GM21737 (cell line): ENCODE results near the gene GLRX.

Experiments used
- ATAC-seq: cut with Tn5 transposase; IDR thresholded peaks from one replicate; pipeline ENCODE4 v1.9.1; 2021; ENCODE audit warnings: mild to moderate bottlenecking, moderate library complexity; ENCODE audit not compliant: unreplicated experiment

The GLRX gene

DNA sequence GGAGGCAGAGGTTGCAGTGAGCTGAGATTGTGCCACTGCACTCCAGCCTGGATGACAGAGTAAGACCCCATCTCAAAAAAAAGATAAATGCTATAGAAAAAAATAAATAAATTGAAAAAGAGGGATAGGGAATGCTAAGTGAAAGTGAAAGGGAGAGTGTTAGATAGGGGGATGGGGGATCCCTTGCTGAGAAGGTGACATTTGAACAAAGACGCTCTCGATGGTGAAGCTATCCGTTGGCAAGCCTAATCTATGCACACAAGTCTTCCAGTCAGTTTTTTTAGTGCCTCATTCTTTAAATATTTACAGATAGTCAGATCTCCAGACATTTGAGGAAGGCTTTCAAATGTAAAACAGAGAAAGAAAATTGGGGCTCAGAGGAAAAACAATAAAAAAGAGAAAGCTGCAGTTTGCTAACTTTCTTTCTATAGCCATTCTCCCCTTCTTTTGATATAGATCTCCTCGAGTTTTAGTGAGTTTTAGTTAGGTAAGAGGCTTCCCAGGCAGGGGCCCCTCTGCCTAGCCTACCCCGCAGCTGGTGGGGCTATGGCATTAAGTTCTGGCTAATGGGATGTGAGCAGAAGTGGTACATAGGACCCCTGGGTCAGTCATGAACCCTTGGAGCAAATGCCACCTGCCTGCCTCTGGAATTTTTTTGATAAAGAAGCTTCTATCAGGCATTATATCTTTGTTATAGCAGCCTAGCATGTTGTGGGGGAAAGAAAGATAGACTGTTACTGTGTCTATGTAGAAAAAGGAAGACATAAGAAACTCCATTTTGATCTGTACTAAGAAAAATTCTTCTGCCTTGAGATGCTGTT is 12.0 kb downstream of the GLRX start:
- no peak for ATAC-seq

DNA sequence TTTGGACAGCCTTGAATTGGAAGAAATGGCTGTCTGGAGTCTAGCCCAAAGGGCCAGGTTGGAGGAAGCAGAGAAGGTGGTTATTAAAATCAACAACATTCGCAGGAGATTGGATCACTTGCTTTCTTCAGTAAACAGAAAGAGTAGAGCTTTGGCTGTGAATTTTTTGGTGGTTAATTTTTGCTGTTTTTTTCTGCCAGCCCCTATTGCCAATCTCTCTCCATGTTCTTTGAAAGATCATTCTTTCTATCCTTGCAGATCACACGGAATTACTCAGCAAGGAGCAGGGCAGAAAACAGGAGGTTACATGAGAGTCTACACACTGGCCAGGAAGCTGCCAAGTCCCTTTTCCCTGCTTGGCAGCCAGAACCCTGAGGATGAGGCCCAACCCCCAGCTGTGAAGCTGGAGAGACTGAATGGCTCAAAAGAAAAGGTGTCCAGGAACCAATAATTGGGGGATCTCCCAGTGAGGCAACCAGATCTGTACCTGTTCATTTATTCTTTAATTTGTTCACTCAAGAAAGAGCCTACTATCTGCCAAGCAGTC is 13.0 kb downstream of the GLRX start:
- no peak for ATAC-seq

DNA sequence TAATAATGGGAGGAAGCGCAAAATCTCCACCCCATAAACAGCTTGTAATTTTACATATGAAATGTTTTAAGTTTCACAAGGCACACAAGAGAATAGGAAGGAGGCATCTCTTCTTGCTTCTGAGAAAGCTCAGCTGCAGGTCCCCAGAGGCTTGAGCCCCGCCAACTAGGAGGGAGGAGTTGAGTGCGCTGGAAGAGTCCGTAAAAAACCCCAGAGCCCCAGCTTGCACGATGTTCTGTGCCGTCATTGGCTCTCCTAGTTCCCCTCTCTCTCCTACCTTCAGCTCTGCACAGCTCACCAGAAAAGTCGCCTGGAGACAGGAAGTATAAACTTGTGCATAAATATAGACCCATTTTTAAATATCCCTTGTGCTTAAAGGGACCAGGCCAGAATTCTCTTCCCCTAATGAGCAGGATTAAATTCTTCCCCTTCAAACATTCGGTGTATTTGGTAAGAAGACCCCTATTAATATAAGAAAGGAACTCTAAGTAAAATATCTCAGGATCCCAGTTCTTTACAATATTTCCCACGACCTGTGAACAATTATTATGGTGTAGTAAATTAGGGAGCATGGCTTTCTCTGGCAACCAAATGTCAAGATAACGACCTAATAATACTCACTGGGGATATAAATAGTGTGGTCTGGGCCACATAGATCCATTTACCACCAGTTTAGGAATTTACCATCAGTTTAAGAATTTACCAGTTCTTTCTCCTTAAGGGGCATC is 13.7 kb downstream of the GLRX start:
- ATAC-seq = peak; percentile 99

DNA sequence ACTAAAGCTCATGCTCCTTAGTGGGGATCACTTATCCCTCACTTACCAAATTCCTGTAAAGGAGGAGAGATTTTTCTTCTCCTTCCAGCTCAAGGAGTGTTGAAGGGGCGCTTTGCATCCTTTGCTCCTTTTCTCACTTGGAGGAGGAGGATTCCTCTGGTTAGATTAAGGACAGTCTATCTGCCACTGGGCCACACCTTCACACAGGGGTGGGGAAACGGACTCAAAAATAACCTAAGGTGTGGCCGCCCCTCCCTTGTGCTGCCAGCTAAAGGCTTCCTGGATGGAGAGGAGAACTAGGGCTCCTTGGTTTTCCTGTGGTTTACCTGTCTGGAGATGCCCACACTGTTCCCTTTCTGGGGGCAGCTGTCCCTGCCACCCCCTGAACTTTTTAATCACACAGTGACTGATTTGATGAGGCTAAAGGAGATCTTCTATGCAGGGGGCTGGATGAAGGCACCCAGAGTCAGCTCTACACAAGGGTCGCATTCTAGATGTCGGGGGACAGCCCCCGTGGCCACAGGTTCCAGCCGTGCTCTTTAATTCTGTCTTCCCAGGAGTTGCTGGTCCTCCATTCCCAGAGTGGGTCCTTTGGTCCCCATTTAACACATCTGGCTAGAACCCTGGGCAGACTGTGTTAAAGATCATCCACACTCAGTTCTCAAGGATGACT is 14.4 kb downstream of the GLRX start:
- no peak for ATAC-seq

DNA sequence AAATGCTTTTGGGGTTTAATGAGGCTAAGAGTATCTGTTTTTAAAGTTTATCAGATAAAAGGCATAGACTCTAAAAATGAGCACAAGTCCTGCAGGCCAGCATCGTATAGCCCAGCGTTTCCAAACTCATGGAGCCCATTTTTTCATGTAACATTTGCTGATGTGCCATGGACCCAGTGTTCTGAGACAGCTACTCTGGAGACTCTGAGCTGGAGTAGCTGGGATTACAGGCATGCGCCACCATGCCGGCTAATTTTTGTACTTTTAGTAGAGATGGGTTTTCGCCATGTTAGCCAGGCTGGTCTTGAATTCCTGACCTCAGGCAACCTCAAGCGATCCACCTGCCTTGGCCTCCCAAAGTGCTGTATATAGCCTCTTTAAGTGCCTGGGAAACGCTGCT is 15.8 kb downstream of the GLRX start:
- no peak for ATAC-seq

DNA sequence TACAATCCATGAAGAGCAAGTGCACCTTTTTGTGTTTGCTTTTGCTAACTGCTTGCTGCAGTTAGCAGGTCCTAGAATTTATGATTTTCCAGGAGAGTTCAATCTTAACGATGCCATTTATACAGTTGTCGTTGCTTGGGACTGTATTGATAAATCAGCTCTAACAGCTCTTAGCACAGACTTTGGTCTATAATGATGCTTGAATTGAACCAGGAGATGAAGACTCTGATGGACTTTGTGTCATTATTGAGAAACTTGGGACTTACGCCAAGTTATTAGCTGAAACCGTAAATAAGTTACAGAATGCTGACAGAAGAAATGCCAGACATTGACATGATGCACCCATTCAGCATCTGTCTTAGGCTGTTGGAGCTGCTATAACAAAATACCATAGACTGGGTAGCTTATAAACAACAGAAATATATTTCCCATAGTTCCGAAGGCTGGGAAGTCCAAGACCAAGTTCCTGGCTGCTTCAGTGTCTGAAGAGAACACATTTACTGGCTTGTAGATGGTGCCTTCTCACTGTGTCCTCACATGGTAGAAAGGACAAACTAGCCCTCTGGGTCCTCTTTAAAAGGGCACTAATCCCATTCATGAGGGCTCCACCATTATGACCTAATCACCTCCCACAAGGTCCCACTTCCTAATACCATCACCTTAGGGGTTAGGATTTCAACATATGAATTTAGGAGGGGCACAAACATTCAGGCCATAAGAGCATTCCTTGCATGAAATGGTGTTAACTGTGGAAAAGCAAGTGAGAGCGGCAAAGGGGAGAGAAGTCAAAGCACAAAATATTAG is 17.6 kb downstream of the GLRX start:
- no peak for ATAC-seq

DNA sequence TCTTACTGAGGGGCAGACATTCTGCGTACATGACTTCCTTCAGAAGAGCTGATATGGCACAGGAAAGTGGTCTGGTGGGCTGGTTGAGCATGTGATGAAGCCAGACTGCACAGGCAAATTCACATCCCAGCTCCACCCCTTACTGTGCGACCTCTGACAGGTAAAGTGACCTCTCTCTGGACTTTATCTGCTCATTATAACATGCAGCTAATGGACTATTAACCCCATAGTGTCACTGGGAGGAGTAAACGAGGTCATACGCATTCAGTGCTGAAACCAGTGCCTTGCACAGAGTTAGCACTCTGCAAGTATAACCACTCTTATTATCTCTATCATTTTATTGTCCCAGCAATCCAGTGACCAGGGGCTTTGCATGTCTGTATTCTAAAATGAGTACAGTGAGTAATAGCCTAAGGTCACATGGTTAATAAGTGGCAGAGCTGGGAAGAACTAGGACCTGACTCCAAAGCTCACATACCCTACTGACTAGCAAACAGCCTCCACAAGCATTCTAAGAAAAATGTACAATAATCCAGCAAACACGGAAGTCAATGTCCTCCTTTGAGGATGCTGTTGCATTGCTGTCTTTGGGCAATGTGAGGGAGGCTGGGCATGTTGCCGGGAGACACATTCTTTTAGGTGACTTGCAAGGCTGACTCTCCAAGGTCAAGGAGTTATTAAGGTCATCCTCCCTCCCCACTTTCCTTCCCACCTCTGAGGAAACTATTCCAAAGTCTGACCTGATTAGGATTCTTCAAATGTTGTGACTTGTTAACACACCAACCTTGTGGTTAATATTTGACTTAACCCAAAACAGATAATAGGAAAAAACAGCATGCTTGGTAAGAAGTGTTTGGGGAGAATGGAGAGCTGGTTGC is 19.0 kb downstream of the GLRX start:
- ATAC-seq = no peak

DNA sequence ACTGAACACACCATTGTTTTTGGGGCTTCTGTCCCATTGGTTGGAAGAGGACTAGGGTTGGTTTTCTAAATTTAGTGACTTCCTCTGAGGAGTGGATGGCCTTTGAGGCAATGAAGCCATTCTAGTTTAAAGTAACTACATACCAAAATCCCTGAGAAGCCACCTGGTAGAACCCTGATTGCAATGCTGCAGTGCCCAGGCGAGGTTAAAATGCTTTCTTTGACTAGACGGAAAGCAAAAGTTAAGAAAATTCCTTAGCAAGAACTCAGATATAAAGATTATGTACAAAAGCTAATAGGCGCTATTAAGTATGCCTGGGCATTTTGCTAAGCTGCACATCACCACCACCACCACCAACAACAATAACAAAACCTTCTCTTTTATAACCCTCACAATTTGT is 20.6 kb downstream of the GLRX start:
- ATAC-seq = no peak

DNA sequence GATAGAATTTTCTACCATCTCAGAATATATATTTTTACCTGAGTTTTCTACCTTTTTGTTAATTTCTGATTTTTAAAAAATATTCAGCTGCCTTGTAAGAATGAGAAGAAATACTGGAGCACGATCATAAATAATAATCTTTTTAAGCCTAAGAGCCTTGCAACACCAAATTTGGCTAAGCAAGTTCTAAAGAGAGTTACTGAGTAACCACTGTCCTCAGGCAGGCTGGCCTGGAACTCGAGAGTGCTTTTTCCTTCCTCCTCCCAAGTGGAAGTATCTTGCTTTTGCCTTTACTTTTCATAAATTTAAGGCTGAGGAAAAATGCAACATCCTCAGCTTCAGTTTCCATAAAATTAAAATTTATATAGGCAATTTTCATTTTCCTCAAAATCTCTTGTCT is 21.0 kb downstream of the GLRX start:
- ATAC-seq = no peak

DNA sequence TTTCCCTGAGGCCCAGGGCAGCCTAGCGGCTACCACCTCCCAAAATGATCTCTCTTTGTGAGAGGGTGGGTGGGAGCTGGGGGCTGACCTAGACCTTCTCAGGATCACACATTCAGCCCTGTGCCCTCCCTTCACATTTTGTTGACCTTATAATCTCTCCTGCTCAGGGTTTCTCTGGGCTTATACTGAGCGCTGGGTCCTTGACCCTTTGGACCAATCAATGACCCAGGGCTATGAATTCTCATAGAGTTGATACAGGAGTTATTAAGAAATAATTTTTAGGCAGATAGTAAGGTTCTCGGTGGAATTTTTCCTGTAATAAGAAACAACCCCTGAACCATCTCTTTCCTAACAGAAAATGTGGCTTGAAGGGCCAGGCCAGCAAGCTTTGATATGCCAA is 22.0 kb downstream of the GLRX start:
- ATAC-seq = no peak

DNA sequence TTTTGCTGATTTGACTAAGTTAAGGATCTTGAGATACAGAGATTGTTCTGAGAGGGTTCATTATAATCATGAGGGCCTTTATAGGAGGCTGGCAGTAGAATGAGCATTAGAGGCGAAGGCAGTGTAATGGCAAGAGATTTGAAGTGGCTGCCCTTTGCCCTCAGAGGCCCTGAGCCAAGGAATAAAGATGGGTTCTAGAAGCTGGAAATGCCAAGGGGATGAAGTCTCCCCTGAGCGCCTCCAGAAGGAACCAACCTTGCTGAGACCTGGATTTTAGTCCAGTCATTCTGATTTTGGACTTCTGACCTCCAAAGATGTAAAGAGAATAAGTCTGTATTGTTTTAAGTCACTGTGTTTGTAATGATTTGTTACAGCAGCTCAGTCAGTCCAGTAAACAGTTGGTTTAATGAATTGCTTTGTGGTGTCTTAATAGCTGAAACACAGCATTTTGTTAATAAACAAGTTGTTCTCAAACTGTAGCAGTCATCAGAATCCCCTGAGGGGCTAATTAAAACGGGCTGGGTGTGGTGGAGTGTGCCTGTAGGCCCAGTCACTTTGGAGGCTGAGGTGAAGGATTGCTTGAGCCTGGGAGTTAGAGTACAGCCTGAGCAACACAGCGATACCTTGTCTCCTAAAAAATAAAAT is 23.2 kb downstream of the GLRX start:
- ATAC-seq = no peak

DNA sequence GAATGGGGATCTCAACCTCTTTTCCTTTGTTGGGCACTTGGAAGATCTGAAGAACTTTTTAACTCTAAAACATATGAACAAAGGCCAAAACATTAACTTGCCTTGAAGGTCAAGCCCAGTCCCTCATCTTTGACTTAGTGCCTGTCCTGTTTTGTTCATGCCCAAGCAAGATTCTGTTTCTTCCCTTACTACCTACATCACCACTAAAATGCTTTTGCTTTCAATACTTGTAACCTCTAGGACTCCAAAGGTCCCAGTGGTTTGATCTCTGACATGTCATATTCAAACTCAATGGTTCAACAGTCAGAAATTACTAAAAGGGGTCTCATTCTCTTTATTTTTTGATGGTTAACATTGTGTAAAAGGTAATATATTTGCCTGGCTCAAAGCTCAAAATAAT is 24.0 kb downstream of the GLRX start:
- ATAC-seq = no peak

DNA sequence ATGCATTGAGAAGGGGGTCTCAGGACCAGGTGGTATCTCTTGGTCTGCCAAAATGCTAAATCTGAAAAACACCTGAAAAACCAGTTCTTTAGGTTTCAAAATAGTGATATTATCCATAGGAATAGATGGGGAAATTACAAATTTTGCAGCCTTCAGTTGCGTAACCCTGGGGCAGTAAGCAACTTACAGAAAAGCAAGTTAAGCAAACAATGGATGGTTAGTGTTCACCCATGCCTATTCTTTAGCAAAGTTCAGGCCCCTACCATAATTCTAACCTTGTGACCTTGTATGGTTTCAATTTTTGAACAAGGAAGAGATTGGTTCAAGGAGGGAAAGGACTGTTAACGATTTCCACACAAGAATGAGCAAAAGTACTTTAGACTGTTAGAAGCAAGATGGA is 24.5 kb downstream of the GLRX start:
- ATAC-seq = no peak

DNA sequence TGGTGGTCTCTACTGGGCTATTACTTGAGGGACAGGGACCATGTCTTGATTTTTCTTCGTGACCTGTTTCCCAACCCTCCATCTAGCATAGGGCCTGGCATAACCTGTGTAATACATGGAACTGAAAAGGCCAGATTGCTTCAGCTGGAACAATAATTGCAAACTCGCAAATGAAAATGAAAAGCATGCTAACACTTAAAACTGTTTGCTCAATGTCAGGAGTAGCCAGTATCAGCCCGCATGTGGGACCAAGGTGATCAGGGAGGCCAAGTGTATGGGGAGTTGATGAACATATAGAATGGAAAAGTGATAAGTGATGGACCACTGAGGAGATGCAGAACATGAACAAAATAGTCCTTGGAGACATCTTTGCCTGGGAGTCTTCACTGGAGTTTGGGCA is 25.2 kb downstream of the GLRX start:
- ATAC-seq = no peak

DNA sequence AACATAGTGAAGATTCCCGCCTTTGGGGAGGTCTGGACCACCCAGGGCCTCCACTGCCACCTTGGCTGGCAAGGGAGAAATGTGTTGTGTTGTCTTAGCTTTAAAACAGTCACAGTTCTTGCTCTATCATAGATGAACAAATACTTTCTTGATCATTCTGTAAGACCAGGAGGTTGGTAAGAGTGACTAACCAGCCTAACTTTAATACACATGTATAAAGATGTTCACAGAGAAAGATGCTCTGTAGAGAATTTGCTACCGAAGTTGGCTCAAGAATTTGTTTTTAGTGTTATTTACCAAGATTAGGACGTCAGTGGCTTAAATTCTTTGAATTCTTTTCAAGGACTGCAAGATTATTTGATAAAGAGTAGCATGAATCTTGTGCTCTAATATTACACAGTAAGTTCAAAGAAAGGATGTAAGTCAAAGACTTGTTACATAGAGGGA is 28.4 kb downstream of the GLRX start:
- ATAC-seq = no peak

DNA sequence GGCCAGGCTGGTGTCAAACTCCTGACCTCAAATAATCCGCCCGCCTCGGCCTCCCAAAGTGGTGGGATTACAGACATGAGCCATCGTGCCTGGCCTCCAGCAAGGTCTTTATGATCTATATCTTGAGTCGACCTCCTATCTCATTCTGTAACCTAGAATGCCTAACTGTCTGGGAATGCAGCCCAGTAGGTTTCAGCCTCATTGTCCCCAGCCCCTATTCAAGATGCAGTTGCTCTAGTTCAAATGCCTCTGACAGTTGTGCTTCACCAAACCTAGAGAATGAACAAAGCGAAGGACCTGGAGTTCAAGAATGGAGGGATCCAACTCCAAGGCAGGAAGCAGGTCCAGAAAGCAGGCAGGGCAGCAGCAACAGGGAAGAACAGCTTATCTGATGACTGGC is 30.8 kb downstream of the GLRX start:
- ATAC-seq = no peak

DNA sequence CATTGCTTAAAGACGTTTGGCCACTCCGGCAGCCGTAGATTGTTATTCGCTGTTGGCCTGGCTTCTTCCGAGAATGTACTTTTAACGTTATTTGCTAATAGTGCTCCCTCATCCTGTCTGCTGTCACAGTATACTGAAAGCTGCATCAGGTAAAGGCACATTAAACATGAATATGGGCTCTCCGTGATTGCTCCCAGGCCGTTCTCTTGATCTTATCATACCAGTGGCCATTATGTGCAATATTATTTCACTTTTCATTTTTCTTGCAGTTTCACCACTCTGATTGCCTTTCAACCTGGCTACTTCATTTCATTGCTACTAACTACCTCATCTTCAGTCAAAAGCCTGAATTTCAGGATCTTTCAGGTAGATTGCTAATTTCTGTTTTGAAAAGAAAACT is 34.0 kb downstream of the GLRX start:
- ATAC-seq = no peak

DNA sequence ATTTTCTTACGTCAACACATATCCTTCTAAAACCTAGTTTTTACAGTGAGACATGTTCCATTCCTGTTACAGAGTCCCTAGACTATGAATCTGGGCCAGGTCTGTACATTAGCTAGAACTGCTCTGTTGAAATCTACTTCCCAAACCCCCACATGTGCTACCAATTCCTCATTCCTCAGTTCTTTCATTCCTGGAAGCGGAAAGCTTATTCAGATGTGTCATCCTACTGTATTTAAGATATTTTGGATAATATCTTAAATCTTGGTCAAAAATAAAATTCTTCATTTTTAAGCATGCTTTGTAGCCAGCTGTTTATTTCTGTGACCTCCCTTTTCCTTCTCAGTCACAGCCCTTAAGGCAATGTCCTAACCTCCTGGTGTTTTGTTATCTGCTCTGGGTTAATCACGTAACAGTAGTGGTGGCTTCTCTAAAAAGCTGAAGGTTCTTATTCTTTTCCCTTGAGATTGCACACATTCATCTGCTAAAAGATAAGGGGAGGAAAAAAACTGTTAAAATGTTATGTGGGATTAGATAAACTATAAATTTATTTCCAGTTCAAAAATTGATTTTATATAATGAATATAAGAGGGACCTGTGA is 35.6 kb downstream of the GLRX start:
- no peak for ATAC-seq
